HFF-Myc (cell line): ENCODE results near the gene PARVB.

Experiments used
- DNase-seq: peaks from one replicate; pipeline ENCODE4 v3.0.0-alpha.2; 2011; ENCODE audit warnings: low read depth; ENCODE audit errors: extremely low read depth
- H3K4me3 ChIP-seq: replicated peaks from 2 replicates; pipeline ENCODE4 v1.5.1; 2011; ENCODE audit warnings: low read depth, mild to moderate bottlenecking, control low read depth, low read length
- CTCF ChIP-seq: IDR thresholded peaks from 2 replicates; pipeline ENCODE4 v1.5.1; 2012; ENCODE audit warnings: mild to moderate bottlenecking, low read depth, low read length, control low read depth; ENCODE audit errors: missing control alignments

Gene PARVB

GRCh38 chr22:44215287-44215686 lies 191.2 kb downstream of the PARVB start:
- DNase-seq: no peak
- no peak overlapping the region for H3K4me3 ChIP-seq
- no peak for TF ChIP-seq CTCF

- no peak for DNase-seq
- TF ChIP-seq CTCF: no peak
- H3K4me3 ChIP-seq: no peak overlapping the region
These were observed 193.2 kb downstream of the PARVB start for GRCh38 chr22:44217346-44217745.

- no peak for TF ChIP-seq CTCF
- no peak overlapping the region for H3K4me3 ChIP-seq
- no peak for DNase-seq
These were observed 194.0 kb downstream of the PARVB start for GRCh38 chr22:44218071-44218470.

- no peak for TF ChIP-seq CTCF
- no peak for DNase-seq
- H3K4me3 ChIP-seq: no peak overlapping the region
These were observed 195.2 kb downstream of the PARVB start for GRCh38 chr22:44219101-44219870.

- no peak for TF ChIP-seq CTCF
- no peak overlapping the region for H3K4me3 ChIP-seq
- DNase-seq: no peak
These were observed 196.9 kb downstream of the PARVB start for GRCh38 chr22:44220727-44221680.

- TF ChIP-seq CTCF: no peak
- DNase-seq: no peak
- H3K4me3 ChIP-seq: no peak overlapping the region
These were observed 197.8 kb downstream of the PARVB start for GRCh38 chr22:44221710-44222475.
